ACHN (cell line): ENCODE data around the gene PQBP1.

Source experiments
- DNase-seq: peaks from one replicate; pipeline ENCODE4 v3.0.0-alpha.2; 2015
- in situ Hi-C: cut with HindIII; loops from 2 replicates; pipeline ENCODE4 v1.10.0; 2017; ENCODE audit warnings: low sequenced_read_pairs, low pct_ligation_motif_present, low pct_unique_long_range_greater_than_20kb

The PQBP1 gene

DNA sequence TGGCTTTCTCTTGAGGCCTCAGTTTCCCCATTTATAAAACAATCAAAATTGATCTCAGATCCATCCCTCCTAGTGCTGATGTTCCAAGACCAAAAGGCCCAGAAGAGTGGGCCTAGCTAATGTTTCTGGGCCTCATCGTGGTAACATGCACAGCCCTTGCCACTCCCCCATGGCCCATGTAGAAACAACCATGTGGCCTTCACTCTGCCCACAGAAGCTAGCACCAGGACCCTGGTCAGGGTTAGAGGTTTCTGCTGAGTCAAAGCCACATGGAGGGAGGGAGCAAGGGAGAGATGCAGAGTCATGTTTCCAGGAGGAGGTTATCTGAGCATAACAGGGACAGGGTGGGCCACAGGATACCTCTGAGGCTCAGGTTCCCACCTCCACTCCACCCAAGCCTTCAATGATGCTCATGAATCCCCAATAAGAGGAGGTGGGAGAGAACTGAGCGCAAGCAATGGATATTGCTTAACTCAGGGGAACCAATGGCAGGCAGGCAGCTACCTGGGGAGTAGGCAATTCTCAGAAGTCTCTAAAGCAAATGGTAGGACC, 42.8 kb downstream of the PQBP1 start:
- in situ Hi-C loops: no loop called here
- no peak for DNase-seq

DNA sequence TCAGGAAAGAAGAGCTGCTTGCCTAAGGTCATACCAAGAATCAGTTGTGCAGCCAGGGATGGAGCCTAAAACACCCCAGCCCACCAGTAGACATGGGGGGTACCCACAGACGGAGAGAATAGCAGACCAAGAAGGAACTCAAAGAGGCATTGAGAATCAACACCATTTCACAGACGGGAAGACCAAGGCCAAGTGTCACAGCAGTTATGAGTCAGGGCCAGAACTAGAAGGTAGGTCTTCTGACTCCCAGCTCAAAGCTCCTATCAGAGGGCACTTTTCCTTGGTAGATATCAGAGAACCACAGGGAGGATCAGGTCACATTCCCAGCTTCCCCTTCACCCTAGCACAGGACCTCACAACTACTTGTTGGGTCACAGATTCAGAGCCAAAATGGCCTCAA, 45.2 kb downstream of the PQBP1 start:
- no peak for DNase-seq
- in situ Hi-C loops: no loop called here

DNA sequence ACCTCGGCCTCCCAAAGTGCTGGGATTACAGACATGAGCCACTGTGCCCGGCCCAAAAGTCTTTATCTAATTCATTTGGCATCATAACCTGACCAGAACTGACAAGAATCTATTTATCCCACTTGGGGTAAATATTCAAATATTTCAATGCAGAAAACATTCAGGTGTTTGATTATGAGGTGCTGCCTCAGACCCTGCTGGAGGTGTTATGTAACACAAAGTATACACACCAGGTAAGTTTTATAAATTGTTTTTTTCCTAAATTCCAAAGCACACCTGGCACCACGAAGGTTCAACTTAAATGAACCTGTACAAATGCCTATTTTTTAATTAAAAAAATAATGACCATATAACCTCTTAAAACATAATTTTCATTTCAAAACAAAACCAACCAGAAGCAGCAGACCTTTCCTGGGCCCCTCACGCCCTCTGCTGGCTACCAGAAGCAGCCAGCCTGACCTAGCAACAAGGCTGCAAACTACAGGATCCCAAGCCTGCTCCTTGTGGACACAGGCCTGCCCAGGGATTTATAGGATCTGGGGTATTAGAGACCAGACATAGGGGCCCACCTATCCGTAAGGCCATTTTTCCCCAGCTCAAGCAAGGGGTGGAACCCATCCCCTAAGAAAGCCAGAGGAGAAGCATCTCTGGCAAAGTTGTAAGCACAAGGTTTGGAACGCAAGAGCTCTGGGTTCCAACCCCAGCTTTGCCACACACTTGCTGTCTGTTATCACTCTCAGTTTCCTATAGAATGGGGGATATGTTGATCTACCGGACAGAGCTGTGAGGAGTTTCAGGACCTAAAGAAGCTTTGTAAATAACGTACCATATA, 48.0 kb downstream of the PQBP1 start:
- in situ Hi-C loops: no loop called here
- peak; percentile 32 for DNase-seq

DNA sequence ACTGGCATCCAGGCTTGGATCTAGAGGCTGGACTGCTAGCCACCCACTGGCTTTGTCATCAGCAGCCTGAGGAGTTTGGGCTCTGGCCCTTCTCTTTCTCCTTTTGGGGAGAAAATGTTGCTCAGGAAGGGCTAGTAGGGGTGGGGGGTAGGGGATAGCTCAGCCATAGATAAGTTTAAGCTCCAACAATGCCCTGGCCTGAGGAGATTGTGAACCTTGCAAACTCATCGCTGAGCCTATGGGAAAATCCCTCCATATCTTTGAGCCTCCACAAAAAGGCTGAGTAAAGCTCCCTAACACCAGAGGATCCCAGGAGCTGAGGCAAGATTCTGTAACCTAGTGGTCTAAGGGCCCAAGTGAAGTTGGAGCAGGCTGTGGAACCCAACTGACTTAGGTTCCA, 50.9 kb downstream of the PQBP1 start:
- in situ Hi-C loops: no loop called here
- no peak for DNase-seq
